Measurements from ENCODE around the gene CACNA1B. TPM values are rescaled to one million over a fixed set of nuclear protein-coding genes. Genes with fewer than 3 reads are reported as not detected.

Gene CACNA1B
- total and polyA plus RNA-seq, 2 donors (not counting 1 experiment from before 2014, with no cell fraction given) = 0.15 TPM; not detected in 1

GRCh38 chr9:138097501-138097991 lies 220.0 kb downstream of the CACNA1B start:
- TF ChIP-seq CTCF (IDR thresholded peaks at IDR 0.05) = no peak
- TF ChIP-seq EZH2 (IDR thresholded peaks at IDR 0.05; ENCODE audit: borderline replicate concordance, insufficient read depth, low read depth, low read length, poor library complexity, severe bottlenecking) = no peak
- H3K27me3 ChIP-seq (replicated peaks in 1 of 4; ENCODE audit: control extremely low read depth in 1 of 4, control insufficient read depth in 3 of 4, insufficient read depth in 4 of 4, low read length in 3 of 4) = no peaks in the 10 kb centered on the region
- Mint-ChIP-seq H3K4me3 (no peak overlapping the region), H3K4me1 (no peaks in the 10 kb centered on the region), H3K27me3 (no peaks in the 10 kb centered on the region), H3K9me3 (ENCODE audit: insufficient read depth) (no peaks in the 10 kb centered on the region), H3K27ac (no peak overlapping the region)
- H3K9ac ChIP-seq (ENCODE audit: low read length) = no peak overlapping the region
- H4K20me1 ChIP-seq (ENCODE audit: control insufficient read depth, insufficient read depth, low read length, poor library complexity, severe bottlenecking) = no peaks in the 10 kb centered on the region
- ChIA-PET CTCF (no interaction called here), POLR2A (no interaction called here)
- H3K36me3 ChIP-seq (replicated peaks in 1 of 2; ENCODE audit: control extremely low read depth in 1 of 2, control insufficient read depth in 1 of 2, extremely low read depth in 1 of 2, insufficient read depth in 2 of 2, low read length in 1 of 2) = no peaks in the 10 kb centered on the region
- H3K79me2 ChIP-seq (ENCODE audit: control insufficient read depth, insufficient read depth, low read length) = no peaks in the 10 kb centered on the region
- peaks cover 0 to 8% (median 0%) of the 10 kb centered on the region in 3 donors for H3K9me3 ChIP-seq (ENCODE audit: control extremely low read depth in 1 of 3, control insufficient read depth in 2 of 3, insufficient read depth in 1 of 3, low read length in 2 of 3)
- ATAC-seq (ENCODE audit: low read depth) = no peak
- H3K4me1 ChIP-seq (ENCODE audit: control insufficient read depth in 2 of 2, insufficient read depth in 2 of 2, low read length in 2 of 2) = no peaks in the 10 kb centered on the region
- no peak overlapping the region for H2AFZ ChIP-seq (ENCODE audit: insufficient read depth, low read depth, low read length, poor library complexity, severe bottlenecking)
- intact Hi-C loops (cut with micrococcal nuclease) = no loop called here
- no peak for DNase-seq
- no peak overlapping the region for H3K27ac ChIP-seq (ENCODE audit: low read length in 2 of 2)
- 87% methylated on average over 13 of the region's 13 CpGs for WGBS (ENCODE audit: insufficient coverage)
- H3K4me3 ChIP-seq (ENCODE audit: control extremely low read depth in 1 of 5, extremely low read depth in 1 of 5, insufficient read depth in 1 of 5, low read depth in 2 of 5, low read length in 4 of 5) = no peak overlapping the region
- H3K4me2 ChIP-seq (replicated peaks; ENCODE audit: low read depth, low read length, poor library complexity, severe bottlenecking) = no peak overlapping the region

GRCh38 chr9:138098116-138098907 lies 220.7 kb downstream of the CACNA1B start:
- no peak for DNase-seq
- POLR2A ChIA-PET = no interaction called here
- no peak overlapping the region for H3K9ac ChIP-seq (ENCODE audit: low read length)
- CTCF ChIA-PET = no interaction called here
- H3K4me1 ChIP-seq (ENCODE audit: control insufficient read depth in 2 of 2, insufficient read depth in 2 of 2, low read length in 2 of 2) = no peaks in the 10 kb centered on the region
- H3K4me2 ChIP-seq (replicated peaks; ENCODE audit: low read depth, low read length, poor library complexity, severe bottlenecking) = no peak overlapping the region
- no peak for TF ChIP-seq EZH2 (IDR thresholded peaks at IDR 0.05; ENCODE audit: borderline replicate concordance, insufficient read depth, low read depth, low read length, poor library complexity, severe bottlenecking)
- TF ChIP-seq CTCF (IDR thresholded peaks at IDR 0.05) = no peak
- peaks cover 0 to 8% (median 0%) of the 10 kb centered on the region in 3 donors for H3K9me3 ChIP-seq (ENCODE audit: control extremely low read depth in 1 of 3, control insufficient read depth in 2 of 3, insufficient read depth in 1 of 3, low read length in 2 of 3)
- H2AFZ ChIP-seq (ENCODE audit: insufficient read depth, low read depth, low read length, poor library complexity, severe bottlenecking) = no peak overlapping the region
- no peak overlapping the region for H3K27ac Mint-ChIP-seq
- intact Hi-C loops (cut with micrococcal nuclease) = no loop called here
- H3K27me3 Mint-ChIP-seq = no peaks in the 10 kb centered on the region
- no peaks in the 10 kb centered on the region for H4K20me1 ChIP-seq (ENCODE audit: control insufficient read depth, insufficient read depth, low read length, poor library complexity, severe bottlenecking)
- H3K4me1 Mint-ChIP-seq = no peaks in the 10 kb centered on the region
- no peak overlapping the region for H3K27ac ChIP-seq (ENCODE audit: low read length in 2 of 2)
- H3K79me2 ChIP-seq (ENCODE audit: control insufficient read depth, insufficient read depth, low read length) = no peaks in the 10 kb centered on the region
- H3K27me3 ChIP-seq (replicated peaks in 1 of 4; ENCODE audit: control extremely low read depth in 1 of 4, control insufficient read depth in 3 of 4, insufficient read depth in 4 of 4, low read length in 3 of 4) = no peaks in the 10 kb centered on the region
- no peaks in the 10 kb centered on the region for H3K36me3 ChIP-seq (replicated peaks in 1 of 2; ENCODE audit: control extremely low read depth in 1 of 2, control insufficient read depth in 1 of 2, extremely low read depth in 1 of 2, insufficient read depth in 2 of 2, low read length in 1 of 2)
- no peak overlapping the region for H3K4me3 Mint-ChIP-seq
- no peak for ATAC-seq (ENCODE audit: low read depth)
- WGBS (ENCODE audit: insufficient coverage) = 89% methylated on average over 16 of the region's 18 CpGs
- no peaks in the 10 kb centered on the region for H3K9me3 Mint-ChIP-seq (ENCODE audit: insufficient read depth)
- H3K4me3 ChIP-seq (ENCODE audit: control extremely low read depth in 1 of 5, extremely low read depth in 1 of 5, insufficient read depth in 1 of 5, low read depth in 2 of 5, low read length in 4 of 5) = no peak overlapping the region
